H1 (cell line): ENCODE measurements around the gene PHACTR1.

Experiments
- BCL11A ChIP-seq, 2 experiments: IDR thresholded peaks; one replicate each; pipeline ENCODE4 v1.6.1; 2011; ENCODE audit warnings: low read depth in 2 of 2, low read length in 2 of 2, mild to moderate bottlenecking in 2 of 2
- EP300 ChIP-seq, 2 experiments: IDR thresholded peaks; 1 replicate in 1 of 2; 2 replicates in 1 of 2; pipeline ENCODE4 v1.6.1; 2011 to 2012; ENCODE audit warnings: low read depth in 2 of 2, low read length in 2 of 2, mild to moderate bottlenecking in 2 of 2, borderline replicate concordance in 1 of 2, inconsistent platforms in 1 of 2, moderate library complexity in 1 of 2
- EZH2 ChIP-seq: fragments of 200-600 bp; sonication (generic); IDR thresholded peaks from 2 replicates; pipeline ENCODE4 v1.7.1; 2012; ENCODE audit warnings: low read depth, mild to moderate bottlenecking, moderate library complexity, low read length, inconsistent platforms; ENCODE audit not compliant: severe bottlenecking
- PHF8 ChIP-seq: fragments of 200-600 bp; sonication (generic); conservative IDR thresholded peaks from 2 replicates; pipeline ENCODE4 v1.7.1; 2012; ENCODE audit warnings: low read depth, mild to moderate bottlenecking, inconsistent platforms, low read length, moderate library complexity
- POLR2A ChIP-seq, 2 experiments: IDR thresholded peaks; 1 replicate in 1 of 2; 2 replicates in 1 of 2; pipeline ENCODE4 v1.6.1; 2011; ENCODE audit warnings: low read depth in 2 of 2, low read length in 2 of 2, mild to moderate bottlenecking in 2 of 2; ENCODE audit errors: control extremely low read depth in 1 of 2
- POLR2AphosphoS5 ChIP-seq: IDR thresholded peaks from 2 replicates; pipeline ENCODE4 v1.6.1; 2011; ENCODE audit warnings: low read depth, low read length
- POU5F1 ChIP-seq: IDR thresholded peaks from 2 replicates; pipeline ENCODE4 v1.6.1; 2011; ENCODE audit warnings: low read depth, mild to moderate bottlenecking, low read length, moderate library complexity
- SIN3A ChIP-seq, 2 experiments: IDR thresholded peaks in 1 of 2; conservative IDR thresholded peaks in 1 of 2; 2 replicates each; pipeline ENCODE4 v1.6.1; 2011 to 2012; ENCODE audit warnings: low read length in 2 of 2, improper control_type of control experiment in 1 of 2, low read depth in 1 of 2, mild to moderate bottlenecking in 1 of 2
- TAF1 ChIP-seq: IDR thresholded peaks from 2 replicates; pipeline ENCODE4 v1.6.1; 2011; ENCODE audit warnings: mild to moderate bottlenecking, low read depth, low read length
- YY1 ChIP-seq: IDR thresholded peaks from 2 replicates; pipeline ENCODE4 v1.6.1; 2011; ENCODE audit warnings: low read depth, mild to moderate bottlenecking, low read length
- ZNF274 ChIP-seq: IDR thresholded peaks from 2 replicates; pipeline ENCODE4 v1.7.0; 2012; ENCODE audit warnings: low read length, borderline replicate concordance; ENCODE audit errors: extremely low read depth
- TF ChIP-seq, protein P1 (sequence below), 3 experiments: IDR thresholded peaks; 1 replicate in 2 of 3; 2 replicates in 1 of 3; pipeline versions ENCODE4 v1.5.1 to v1.6.1; 2011; ENCODE audit warnings: low read length in 3 of 3, mild to moderate bottlenecking in 3 of 3, inconsistent platforms in 2 of 3, low read depth in 1 of 3, moderate library complexity in 1 of 3; ENCODE audit not compliant: insufficient read depth in 1 of 3; ENCODE audit errors: control extremely low read depth in 1 of 3
- TF ChIP-seq, protein P2 (sequence below): IDR thresholded peaks from 2 replicates; pipeline ENCODE4 v1.6.1; 2012; ENCODE audit warnings: inconsistent platforms

DNA sequence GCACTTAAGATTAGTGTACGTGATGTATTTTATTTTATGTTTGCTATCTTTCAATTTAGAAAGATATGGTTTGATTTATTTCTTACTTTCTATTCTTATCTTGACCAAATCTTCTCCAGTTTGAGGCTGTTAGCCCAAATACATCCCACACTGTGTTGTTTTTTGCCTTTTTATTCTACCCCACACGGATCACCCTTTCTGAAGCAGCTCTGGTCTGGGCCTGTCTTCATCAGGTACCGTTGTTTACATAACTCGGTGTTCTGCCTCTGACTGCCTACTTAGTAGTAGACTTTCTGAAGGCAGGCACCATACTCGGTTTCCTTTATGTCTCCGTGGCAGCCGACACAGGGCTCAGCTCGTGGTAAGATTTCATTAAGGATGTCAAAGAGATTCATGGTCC lies 95.0 kb downstream of the PHACTR1 start:
- TF ChIP-seq, protein P1, sequence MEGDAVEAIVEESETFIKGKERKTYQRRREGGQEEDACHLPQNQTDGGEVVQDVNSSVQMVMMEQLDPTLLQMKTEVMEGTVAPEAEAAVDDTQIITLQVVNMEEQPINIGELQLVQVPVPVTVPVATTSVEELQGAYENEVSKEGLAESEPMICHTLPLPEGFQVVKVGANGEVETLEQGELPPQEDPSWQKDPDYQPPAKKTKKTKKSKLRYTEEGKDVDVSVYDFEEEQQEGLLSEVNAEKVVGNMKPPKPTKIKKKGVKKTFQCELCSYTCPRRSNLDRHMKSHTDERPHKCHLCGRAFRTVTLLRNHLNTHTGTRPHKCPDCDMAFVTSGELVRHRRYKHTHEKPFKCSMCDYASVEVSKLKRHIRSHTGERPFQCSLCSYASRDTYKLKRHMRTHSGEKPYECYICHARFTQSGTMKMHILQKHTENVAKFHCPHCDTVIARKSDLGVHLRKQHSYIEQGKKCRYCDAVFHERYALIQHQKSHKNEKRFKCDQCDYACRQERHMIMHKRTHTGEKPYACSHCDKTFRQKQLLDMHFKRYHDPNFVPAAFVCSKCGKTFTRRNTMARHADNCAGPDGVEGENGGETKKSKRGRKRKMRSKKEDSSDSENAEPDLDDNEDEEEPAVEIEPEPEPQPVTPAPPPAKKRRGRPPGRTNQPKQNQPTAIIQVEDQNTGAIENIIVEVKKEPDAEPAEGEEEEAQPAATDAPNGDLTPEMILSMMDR (IDR thresholded peaks at IDR 0.05; ENCODE audit: control extremely low read depth in 1 of 3, insufficient read depth in 1 of 3, low read depth in 1 of 3, low read length in 3 of 3): no peak
- TF ChIP-seq EP300 (IDR thresholded peaks at IDR 0.05; ENCODE audit: borderline replicate concordance in 1 of 2, low read depth in 2 of 2, low read length in 2 of 2) (no peak), POLR2A (IDR thresholded peaks at IDR 0.05; ENCODE audit: control extremely low read depth in 1 of 2, low read depth in 2 of 2, low read length in 2 of 2) (no peak), EZH2 (no peak), ZNF274 (no peak), POU5F1 (no peak), PHF8 (no peak), BCL11A (IDR thresholded peaks at IDR 0.05; ENCODE audit: low read depth in 2 of 2, low read length in 2 of 2) (no peak), POLR2AphosphoS5 (no peak), YY1 (no peak), TAF1 (no peak), SIN3A (conservative IDR thresholded peaks at IDR 0.05 in 1 of 2, IDR thresholded peaks at IDR 0.05 in 1 of 2; ENCODE audit: low read depth in 1 of 2, low read length in 2 of 2) (no peak)
- TF ChIP-seq, protein P2, sequence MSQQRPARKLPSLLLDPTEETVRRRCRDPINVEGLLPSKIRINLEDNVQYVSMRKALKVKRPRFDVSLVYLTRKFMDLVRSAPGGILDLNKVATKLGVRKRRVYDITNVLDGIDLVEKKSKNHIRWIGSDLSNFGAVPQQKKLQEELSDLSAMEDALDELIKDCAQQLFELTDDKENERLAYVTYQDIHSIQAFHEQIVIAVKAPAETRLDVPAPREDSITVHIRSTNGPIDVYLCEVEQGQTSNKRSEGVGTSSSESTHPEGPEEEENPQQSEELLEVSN: no peak
